ENCODE measurements around the gene CLTCL1. TPM values are rescaled to one million over a fixed set of nuclear protein-coding genes. Genes with fewer than 3 reads are reported as not detected.

The CLTCL1 gene
- total RNA-seq, 1 donor from 2014 or later = 13.7 TPM

DNA sequence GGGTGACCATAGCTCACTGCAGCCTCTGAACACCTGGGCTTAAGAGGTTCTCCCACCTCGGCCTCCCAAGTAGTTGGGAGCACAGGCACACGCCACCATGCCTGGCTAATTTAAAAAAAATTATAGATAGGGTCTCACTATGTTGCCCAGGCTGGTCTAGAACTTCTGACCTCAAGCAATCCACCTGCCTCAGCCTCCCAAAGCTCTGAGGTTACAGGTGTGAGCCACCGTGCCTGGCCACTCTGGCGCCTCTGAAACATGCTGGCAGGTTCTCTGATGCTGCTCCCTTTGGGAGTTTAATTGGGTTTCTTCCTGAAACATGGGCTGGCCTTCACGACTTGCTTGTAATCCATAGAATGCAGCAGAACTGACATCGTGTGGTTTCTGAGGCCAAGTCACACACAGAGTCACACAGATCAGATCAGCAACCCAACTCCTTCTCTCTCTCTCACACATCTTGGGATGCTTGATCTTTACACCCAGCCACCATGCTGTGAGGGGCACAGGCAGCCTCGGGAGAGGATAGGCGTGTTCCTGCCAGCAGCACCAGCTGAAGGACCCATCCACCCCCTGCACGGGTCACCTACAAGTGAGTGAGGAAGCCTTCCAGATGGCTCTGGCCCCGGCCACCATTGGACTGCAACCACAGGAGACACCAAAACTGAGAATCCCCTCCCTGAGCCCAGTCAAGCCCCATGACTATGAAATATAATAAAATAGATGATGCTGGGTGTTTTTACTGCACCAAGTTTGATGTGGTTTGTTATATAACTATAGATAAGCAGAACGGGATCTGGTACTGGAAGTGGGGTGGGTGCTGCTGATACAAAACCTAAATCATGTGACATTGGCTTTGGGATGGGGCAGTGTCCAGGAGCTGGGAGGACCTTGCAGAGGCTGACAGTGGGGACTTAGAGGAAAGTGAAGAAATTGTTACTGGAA lies 138.3 kb downstream of the CLTCL1 start:
- no peaks in the 10 kb centered on the region for H3K36me3 ChIP-seq (ENCODE audit: control insufficient read depth, insufficient read depth, low read length)
- FAIRE-seq = peak; percentile 76
- TF ChIP-seq, protein P1, sequence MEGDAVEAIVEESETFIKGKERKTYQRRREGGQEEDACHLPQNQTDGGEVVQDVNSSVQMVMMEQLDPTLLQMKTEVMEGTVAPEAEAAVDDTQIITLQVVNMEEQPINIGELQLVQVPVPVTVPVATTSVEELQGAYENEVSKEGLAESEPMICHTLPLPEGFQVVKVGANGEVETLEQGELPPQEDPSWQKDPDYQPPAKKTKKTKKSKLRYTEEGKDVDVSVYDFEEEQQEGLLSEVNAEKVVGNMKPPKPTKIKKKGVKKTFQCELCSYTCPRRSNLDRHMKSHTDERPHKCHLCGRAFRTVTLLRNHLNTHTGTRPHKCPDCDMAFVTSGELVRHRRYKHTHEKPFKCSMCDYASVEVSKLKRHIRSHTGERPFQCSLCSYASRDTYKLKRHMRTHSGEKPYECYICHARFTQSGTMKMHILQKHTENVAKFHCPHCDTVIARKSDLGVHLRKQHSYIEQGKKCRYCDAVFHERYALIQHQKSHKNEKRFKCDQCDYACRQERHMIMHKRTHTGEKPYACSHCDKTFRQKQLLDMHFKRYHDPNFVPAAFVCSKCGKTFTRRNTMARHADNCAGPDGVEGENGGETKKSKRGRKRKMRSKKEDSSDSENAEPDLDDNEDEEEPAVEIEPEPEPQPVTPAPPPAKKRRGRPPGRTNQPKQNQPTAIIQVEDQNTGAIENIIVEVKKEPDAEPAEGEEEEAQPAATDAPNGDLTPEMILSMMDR (IDR thresholded peaks at IDR 0.05; ENCODE audit: insufficient read depth, low read length, severe bottlenecking) = no peak
- DNase-seq (ENCODE audit: low read depth) = no peak
- H3K4me3 ChIP-seq (ENCODE audit: low read depth, low read length) = no peak overlapping the region
- H3K27me3 ChIP-seq (ENCODE audit: control insufficient read depth, insufficient read depth, low read length) = peaks cover 36% of the 10 kb centered on the region

- Histone ChIP-seq H3K4me3 (ENCODE audit: low read depth, low read length) (no peak overlapping the region), H3K27me3 (ENCODE audit: control insufficient read depth, insufficient read depth, low read length) (peaks cover 48% of the 10 kb centered on the region), H3K36me3 (ENCODE audit: control insufficient read depth, insufficient read depth, low read length) (no peaks in the 10 kb centered on the region)
- FAIRE-seq (no peak), DNase-seq (ENCODE audit: low read depth) (no peak)
- TF ChIP-seq, protein P1 (IDR thresholded peaks at IDR 0.05; ENCODE audit: insufficient read depth, low read length, severe bottlenecking) = no peak
Observed at GRCh38 chr22:19151329-19152191, 140.0 kb downstream of the CLTCL1 start.

DNA sequence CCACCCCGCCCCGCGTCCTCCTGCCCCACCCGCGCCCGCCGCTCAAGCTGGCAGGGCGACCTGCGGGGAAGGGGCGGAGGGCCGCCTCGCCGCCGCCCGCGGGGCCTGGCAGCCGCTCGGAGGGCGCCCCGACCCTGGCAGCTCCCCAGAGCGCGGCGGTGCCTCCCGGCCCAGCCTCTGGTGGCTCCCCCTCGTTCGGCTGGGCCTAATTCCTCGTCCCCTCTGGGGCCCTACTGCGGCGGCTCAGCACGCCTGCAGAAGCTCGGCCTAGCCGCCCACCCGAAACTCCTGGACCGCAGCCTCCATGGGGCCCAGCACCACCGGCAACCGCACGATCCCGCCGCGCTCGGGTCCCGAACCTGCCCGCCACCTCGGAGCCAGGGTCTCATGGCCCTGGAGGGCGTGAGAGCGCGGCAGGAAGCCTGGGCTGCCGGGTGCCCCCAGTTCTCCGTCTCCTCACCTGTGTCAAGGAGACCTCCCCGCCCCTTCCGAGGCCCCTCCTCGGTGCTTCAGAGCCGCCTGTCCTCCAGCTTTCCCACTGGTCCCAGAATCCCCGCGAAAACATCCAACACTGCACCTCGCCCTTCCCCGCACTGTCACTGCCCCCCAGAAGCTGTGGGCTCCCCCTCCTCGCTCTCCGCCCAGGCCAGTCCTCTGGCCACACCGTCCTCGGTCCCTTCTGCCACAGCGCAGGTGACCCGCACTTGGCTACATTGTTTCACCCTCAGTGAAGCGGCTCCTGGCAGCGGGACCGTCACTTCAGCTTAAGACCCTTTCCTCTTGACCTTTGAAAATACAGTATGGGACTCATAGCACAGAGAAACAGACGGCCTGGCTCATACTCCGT lies 140.8 kb downstream of the CLTCL1 start:
- TF ChIP-seq, protein P1 (IDR thresholded peaks at IDR 0.05; ENCODE audit: insufficient read depth, low read length, severe bottlenecking) = no peak
- FAIRE-seq = no peak
- no peak for DNase-seq (ENCODE audit: low read depth)
- Histone ChIP-seq H3K36me3 (ENCODE audit: control insufficient read depth, insufficient read depth, low read length) (no peaks in the 10 kb centered on the region), H3K27me3 (ENCODE audit: control insufficient read depth, insufficient read depth, low read length) (peaks cover 48% of the 10 kb centered on the region), H3K4me3 (ENCODE audit: low read depth, low read length) (no peak overlapping the region)

GRCh38 chr22:19149991-19150390 lies 141.5 kb downstream of the CLTCL1 start, which contains the start of gene GSC2:
TSS of gene GSC2 (minus strand) at chr22:19150292. CDS start at chr22:19150283, 9 bp downstream.
- H3K4me3 ChIP-seq (ENCODE audit: low read depth, low read length) = peak within 1 kb of the TSS; percentile 14
- no peak for FAIRE-seq
- H3K27me3 ChIP-seq (ENCODE audit: control insufficient read depth, insufficient read depth, low read length) = peaks cover 48% of the 10 kb centered on the region
- TF ChIP-seq, protein P1 (IDR thresholded peaks at IDR 0.05; ENCODE audit: insufficient read depth, low read length, severe bottlenecking) = no peak
- no peak for DNase-seq (ENCODE audit: low read depth)
- H3K36me3 ChIP-seq (ENCODE audit: control insufficient read depth, insufficient read depth, low read length) = no peaks in the 10 kb centered on the region
